ENCODE measurements around the gene INSIG2.

INSIG2 gene

GRCh38 chr2:118122594-118123281, 34.5 kb downstream of the INSIG2 start:
- H3K4me3 ChIP-seq (ENCODE audit: severe bottlenecking) = no peak overlapping the region
- DNase-seq (ENCODE audit: low spot score) (no peak), ATAC-seq (ENCODE audit: low read depth) (no peak)
- no peaks in the 10 kb centered on the region for H3K27me3 ChIP-seq (ENCODE audit: insufficient read depth, poor library complexity, severe bottlenecking)
- H3K36me3 ChIP-seq (ENCODE audit: low read depth) = no peaks in the 10 kb centered on the region
- peak overlapping the region; percentile 98 for H3K27ac ChIP-seq (ENCODE audit: poor library complexity, severe bottlenecking)
- no peaks in the 10 kb centered on the region for H3K9me3 ChIP-seq (ENCODE audit: severe bottlenecking)
- TF ChIP-seq CTCF (IDR thresholded peaks at IDR 0.05; ENCODE audit: poor library complexity, severe bottlenecking) = no peak
- peaks cover 40% of the 10 kb centered on the region for H3K4me1 ChIP-seq (ENCODE audit: insufficient read depth, poor library complexity, severe bottlenecking)

GRCh38 chr2:118123561-118124232, 35.4 kb downstream of the INSIG2 start:
- peak overlapping the region; percentile 98 for H3K27ac ChIP-seq (ENCODE audit: poor library complexity, severe bottlenecking)
- peak; percentile 89 for DNase-seq (ENCODE audit: low spot score)

GRCh38 chr2:118124288-118124891, 36.1 kb downstream of the INSIG2 start:
- no peak for DNase-seq (ENCODE audit: low spot score)
- Histone ChIP-seq H3K9me3 (ENCODE audit: severe bottlenecking) (no peaks in the 10 kb centered on the region), H3K27ac (ENCODE audit: poor library complexity, severe bottlenecking) (peak overlapping the region; percentile 98), H3K27me3 (ENCODE audit: insufficient read depth, poor library complexity, severe bottlenecking) (no peaks in the 10 kb centered on the region), H3K4me3 (ENCODE audit: severe bottlenecking) (no peak overlapping the region), H3K4me1 (ENCODE audit: insufficient read depth, poor library complexity, severe bottlenecking) (peaks cover 40% of the 10 kb centered on the region), H3K36me3 (ENCODE audit: low read depth) (no peaks in the 10 kb centered on the region)
- TF ChIP-seq CTCF (IDR thresholded peaks at IDR 0.05; ENCODE audit: poor library complexity, severe bottlenecking) = no peak
- ATAC-seq (ENCODE audit: low read depth) = no peak

More at GRCh38 chr2:118123561-118124232, 35.4 kb downstream of the INSIG2 start:
- no peak for TF ChIP-seq CTCF (IDR thresholded peaks at IDR 0.05; ENCODE audit: poor library complexity, severe bottlenecking)
- H3K36me3 ChIP-seq (ENCODE audit: low read depth) = no peaks in the 10 kb centered on the region
- no peak overlapping the region for H3K4me3 ChIP-seq (ENCODE audit: severe bottlenecking)
- no peaks in the 10 kb centered on the region for H3K27me3 ChIP-seq (ENCODE audit: insufficient read depth, poor library complexity, severe bottlenecking)
- peak; percentile 87 for ATAC-seq (ENCODE audit: low read depth)
- peaks cover 40% of the 10 kb centered on the region for H3K4me1 ChIP-seq (ENCODE audit: insufficient read depth, poor library complexity, severe bottlenecking)
- no peaks in the 10 kb centered on the region for H3K9me3 ChIP-seq (ENCODE audit: severe bottlenecking)

GRCh38 chr2:118127250-118127649, 39.0 kb downstream of the INSIG2 start:
- no peaks in the 10 kb centered on the region for H3K36me3 ChIP-seq (ENCODE audit: low read depth)
- peaks cover 30% of the 10 kb centered on the region for H3K4me1 ChIP-seq (ENCODE audit: insufficient read depth, poor library complexity, severe bottlenecking)
- H3K4me3 ChIP-seq (ENCODE audit: severe bottlenecking) = no peak overlapping the region
- DNase-seq (ENCODE audit: low spot score) = no peak
- no peak for ATAC-seq (ENCODE audit: low read depth)
- no peak overlapping the region for H3K27ac ChIP-seq (ENCODE audit: poor library complexity, severe bottlenecking)
- H3K27me3 ChIP-seq (ENCODE audit: insufficient read depth, poor library complexity, severe bottlenecking) = no peaks in the 10 kb centered on the region
- H3K9me3 ChIP-seq (ENCODE audit: severe bottlenecking) = no peaks in the 10 kb centered on the region
- no peak for TF ChIP-seq CTCF (IDR thresholded peaks at IDR 0.05; ENCODE audit: poor library complexity, severe bottlenecking)
